SHP77 (cell line): ENCODE data around the gene PLEKHA5.
"Not testable (repeated sequence)": the region's sequence is repeated elsewhere in the genome, so short reads cannot be mapped to it uniquely, and the experiment has no call there.

Experiments used
- DNase-seq, 2 experiments: peaks; one replicate each; lab custom pipeline; 2025; lab: John Stamatoyannopoulos, UW

The PLEKHA5 gene

DNA sequence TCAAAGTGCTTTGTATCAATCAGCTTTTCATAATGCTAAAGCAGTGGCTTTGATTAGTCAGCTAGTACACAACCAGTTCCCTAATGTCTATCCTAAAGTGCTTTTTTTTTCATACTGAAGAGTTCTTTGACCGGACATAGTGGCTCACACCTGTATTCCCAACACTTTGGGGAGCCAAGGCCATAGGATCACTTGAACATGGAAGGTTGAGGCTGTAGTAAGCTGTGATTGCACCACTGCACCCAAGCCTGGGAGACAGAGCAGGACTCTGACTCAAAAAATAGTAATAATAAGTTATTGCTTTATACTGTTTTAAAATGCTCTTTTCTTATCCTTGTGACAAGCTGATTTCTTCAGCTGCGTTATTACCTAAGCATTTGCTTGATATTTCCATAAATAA lies 155.1 kb downstream of the PLEKHA5 start:
- no peak for DNase-seq

DNA sequence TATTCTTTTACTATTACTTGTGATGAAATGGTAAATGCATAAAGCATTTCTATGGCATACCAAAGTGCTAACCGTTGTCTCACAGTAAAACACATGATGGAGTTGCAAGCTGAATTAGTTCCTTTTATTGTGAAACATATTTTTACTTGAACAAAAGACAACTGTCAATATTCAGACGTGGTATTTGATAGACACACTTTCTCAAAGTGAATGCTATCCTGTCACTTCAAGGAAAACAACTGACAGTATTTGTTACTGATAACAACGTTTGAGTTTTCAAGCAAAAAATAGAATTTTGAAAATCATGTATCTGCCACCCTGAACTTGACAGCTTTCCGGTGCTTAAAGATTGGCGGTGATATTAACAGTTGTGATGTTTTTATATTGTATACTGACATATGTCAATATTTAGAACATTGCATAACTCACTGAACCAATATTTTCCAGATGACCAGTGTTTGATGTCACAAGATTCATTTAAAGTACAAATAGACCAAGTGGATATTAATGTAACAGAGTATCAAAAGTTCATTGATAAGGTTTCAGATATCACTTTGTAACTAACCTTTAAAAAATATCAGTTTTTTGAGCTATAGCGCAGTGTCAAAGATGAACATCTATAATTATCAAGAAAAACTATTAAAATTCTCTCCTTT lies 156.4 kb downstream of the PLEKHA5 start:
- DNase-seq = no peak

DNA sequence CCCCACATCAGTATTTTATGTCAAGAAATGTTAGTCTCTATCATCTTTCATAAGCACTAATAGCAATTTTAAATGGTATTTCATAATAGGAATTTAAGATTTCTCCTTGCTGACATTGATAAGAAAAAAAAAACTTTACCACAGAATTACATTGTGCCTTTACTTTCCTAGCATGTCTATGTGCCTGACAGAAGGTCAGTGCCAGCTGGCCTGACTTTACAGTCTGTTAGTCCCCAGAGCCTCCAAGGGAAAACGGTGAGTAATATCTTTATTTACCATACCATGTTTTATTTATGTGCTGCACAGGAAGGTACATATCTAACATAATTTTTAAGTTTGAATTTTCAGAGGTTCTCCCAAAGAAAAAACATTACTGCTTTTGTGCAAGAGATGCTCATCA lies 157.8 kb downstream of the PLEKHA5 start:
- DNase-seq = no peak

DNA sequence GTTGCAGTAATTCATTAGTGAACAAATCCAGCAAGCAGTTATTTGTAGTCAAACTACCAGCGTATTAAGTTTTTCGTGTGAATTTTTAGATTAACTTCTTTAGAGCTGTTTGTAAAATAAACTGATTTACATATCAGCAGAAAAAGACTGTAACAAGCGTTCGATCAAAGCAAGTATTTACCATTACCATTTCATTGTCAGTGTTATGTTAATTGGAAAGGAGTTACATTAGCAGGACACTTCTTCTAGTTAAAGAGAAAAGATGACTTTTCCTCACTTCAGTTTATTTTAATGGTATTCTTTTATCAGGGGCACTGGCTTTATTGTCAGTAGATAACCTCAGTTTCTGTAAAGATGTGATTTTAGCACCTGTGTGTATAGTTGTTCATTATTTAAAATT lies 158.6 kb downstream of the PLEKHA5 start:
- DNase-seq = no peak

DNA sequence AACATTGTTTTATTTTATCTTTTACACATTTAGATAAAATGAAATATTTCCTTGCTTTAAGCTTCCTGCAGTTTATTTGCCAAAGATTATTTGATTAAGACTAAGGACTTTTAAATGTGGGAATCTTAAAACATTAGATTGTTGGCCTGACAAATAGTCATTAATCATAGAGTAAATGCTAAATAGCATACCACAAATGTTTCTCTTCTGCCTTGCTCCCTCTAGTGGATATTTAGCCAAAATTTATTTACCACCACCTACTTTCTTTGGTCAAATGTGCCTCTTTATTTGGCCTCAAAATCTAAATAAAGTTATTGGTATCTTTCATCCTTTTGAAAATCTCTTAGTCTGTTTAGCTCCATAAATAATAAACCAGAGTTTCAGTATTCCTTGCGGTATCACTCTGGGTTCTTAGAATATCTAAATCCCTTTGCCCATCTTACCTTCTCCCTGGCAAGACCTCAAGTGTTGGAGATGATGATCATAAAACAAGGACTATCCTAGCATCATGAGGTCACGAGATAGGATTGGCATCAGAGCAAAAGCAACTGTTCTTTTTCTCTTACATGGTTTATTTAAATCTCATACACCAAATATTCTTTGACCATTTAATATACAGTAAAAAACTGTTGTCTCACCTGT lies 159.2 kb downstream of the PLEKHA5 start:
- DNase-seq = no peak

DNA sequence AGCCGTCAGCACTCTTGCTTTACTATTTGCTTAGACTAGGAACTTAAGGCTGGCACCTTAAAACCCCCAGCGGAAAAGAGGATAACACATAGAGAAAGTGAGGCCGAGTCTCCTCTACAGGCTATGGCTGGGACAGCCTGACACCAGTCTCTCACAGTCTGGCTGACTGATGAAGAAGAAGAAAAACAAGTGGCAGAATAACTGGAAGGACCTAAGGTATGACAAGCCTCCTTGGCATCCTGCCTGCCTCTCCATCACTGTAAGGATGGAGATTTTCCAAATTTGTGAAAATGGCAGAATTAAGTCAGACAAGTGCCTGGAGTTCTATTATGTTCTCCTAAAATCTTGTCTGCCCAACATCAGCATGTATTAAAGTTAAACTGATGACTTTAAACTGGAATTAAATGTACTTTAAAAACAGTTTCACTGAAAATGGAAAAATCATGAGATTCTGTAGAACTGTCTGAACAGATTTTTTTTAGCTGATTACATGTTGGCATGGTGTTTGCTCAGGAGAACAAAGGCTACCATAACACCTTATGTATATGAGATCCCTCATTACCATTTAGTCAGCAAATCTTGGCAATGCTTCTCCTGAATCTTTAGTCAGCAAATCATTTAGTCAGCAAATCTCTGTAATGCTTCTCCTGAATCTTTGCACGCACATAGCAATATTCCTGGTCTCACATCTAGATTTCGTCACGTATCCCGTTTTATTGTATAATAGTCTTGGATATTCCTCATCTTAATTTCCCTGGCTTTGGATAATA lies 169.5 kb downstream of the PLEKHA5 start:
- no peak for DNase-seq

DNA sequence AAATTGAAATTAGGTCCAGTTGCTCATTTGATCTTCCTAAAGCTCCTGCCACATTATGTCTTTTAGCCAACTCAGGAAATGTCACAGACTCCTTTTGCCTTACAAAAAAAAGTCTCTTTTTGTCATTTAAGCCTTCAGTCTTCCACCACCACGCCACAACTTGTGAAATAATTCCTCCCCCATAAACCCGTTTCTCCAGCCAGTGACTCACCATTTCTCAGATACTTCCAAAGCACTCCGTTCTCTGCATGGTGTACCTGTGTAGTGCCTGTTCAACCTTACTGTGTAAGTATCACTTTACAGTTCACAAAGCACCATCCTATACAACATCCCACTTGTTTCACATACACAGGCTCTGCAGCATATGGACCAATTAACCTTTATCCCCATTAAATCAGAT lies 170.2 kb downstream of the PLEKHA5 start:
- DNase-seq = no peak

DNA sequence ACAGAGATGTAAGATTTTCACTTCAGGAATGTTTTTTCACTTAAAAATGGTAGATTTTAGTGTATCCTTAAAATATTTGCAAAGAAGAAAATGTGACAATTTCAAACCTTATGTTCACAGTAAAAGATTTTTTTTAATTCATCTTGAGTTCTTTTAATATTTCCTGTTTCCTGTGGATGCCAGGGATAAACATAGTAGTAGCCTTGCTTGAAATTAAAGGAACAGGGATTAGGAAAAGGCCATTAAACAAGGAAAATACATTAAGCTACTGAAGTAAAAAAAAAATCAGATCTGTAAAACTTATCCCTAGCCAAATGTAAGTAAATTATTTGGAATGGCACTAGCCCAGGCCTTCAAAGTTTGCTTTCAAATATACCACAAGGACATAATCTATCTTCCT lies 171.7 kb downstream of the PLEKHA5 start:
- no peak for DNase-seq

DNA sequence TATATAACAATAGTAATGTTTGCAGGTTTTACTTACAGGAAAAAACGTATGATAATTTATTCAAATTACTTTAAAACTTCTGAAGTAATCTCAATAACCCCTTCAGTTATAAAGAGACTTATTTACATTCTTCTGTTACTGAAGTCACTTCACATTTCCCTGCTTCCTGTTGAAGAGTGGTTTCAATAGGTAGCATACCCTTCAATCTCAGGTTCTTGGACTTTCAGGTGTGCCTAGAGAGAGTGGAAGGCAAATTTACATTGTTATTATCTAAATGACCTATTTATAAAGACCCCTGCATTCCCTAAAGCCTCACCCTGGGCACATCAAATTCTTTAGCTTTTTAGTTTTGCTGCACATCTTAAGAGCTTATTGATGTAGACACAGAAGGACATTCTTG lies 172.2 kb downstream of the PLEKHA5 start:
- DNase-seq = no peak

DNA sequence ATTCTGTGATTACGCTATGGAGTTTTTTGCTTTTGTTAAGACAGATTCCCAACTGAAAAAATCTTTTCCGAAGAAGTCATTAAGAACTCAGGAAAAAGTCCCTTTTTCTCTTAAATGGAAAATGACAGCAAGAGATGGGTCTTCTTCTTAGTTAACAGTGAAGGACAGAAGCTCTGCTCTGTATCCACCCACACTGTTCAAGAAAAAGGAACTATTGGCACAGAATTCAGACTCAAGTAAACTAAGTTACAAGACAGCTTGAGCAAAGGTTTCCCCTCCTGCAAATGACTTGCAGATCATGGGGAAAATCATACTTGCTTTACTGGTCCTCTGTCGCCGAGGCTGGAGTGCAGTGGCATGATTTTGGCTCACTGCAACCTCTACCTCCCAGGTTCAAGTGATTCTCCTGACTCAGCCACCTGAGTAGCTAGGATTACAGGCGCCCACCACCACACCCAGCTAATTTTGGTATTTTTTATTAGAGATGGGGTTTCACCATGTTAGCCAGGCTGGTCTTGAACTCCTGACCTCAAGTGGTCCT lies 172.6 kb downstream of the PLEKHA5 start:
- DNase-seq = no peak

DNA sequence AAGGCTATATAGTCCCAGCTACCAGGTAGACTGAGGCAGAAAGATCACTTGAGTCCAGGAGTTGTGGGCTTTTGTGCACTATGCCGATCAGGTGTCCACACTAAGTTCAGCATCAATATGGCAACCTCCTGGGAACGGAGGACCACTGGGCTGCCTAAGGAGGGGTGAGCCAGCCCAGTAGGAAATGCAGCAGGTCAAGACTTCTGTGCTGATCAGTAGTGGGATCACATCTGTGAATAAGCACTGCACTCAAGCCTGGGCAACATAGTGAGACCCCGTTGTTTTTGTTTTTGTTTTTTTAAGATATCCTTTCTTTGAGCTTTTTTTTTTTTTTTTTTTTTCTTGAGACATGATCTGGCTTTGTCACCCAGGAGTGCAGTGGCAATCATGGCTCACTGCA lies 174.0 kb downstream of the PLEKHA5 start:
- no peak for DNase-seq

DNA sequence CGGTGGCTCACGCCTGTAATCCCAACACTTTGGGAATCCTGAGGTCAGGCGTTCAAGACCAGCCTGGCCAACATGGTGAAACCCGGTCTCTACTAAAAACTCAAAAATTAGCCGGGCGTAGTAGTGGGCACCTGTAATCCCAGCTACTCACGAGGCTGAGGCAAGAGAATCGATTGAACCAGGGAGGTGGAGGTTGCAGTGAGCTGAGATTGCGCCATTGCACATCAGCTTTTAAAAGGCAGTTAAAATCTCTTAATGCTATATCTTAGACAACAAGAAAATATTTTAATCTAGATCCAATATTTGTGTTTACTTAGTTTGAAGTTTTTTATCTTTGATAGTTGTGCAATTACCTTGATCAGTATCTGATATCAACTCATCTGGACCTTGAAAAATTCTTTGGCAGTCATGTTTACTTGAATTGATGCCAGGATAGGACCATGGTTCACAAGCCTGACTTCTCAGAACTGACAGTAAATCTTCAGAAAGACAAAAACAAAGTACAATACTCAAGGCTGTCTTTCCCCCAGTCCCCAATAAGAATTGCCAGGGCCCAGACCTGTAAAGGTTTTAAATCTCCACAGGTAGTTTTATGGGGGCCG lies 174.7 kb downstream of the PLEKHA5 start:
- DNase-seq = no peak

DNA sequence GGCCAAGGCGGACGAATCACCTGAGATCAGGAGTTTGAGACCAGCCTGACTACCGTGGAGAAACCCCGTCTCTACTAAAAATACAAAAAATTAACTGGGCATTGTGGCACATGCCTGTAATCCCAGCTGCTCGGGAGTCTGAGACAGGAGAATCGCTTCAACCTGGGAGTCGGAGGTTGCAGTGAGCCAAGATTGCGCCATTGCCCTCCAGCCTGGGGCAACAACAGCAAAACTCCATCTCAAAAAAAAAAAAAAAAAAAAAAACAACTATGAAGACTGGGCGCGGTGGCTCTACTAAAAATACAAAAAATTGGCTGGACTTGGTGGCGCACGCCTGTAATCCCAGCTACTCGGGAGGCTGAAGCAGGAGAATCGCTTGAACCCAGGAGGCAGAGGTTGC lies 176.1 kb downstream of the PLEKHA5 start:
- DNase-seq = not testable (repeated sequence)

DNA sequence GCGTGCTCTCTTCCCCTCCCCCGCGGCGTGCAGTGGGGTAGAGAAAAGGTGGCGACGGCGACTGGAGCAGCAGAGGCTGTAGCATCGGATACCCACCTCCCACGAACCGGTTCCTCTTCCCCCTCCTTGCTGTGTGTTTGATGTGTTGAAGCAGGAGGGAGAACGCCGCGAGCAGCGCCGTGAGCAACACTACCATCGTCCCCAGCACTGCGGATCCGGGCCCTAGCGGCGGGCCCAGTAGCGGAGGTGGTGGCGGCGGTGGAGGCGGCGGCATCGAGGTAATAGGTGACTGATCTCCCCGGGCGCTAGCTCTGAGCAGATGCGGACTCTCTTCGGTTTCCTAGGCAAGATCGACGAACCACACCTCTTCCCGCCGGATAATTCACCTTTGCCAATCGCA lies 176.8 kb downstream of the PLEKHA5 start:
- no peak for DNase-seq

DNA sequence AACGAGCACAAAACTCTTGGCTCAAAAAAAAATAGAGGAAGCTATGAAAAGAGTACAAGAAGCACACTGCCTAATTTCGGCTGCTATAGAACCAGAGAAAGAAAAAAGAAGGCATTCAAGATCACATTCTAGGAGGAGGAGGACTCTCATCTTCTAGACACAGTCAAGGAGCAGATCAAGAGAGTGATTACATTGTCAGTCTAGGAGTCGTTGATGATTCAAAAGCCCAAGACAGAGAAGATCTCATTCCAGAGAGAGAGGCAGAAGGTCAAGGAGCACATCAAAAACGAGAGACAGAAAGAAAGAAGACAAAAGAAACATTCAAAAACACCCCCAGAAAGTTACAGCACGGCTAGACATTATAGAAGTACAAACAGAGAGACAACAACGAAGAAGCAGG lies 177.9 kb downstream of the PLEKHA5 start:
- no peak for DNase-seq

DNA sequence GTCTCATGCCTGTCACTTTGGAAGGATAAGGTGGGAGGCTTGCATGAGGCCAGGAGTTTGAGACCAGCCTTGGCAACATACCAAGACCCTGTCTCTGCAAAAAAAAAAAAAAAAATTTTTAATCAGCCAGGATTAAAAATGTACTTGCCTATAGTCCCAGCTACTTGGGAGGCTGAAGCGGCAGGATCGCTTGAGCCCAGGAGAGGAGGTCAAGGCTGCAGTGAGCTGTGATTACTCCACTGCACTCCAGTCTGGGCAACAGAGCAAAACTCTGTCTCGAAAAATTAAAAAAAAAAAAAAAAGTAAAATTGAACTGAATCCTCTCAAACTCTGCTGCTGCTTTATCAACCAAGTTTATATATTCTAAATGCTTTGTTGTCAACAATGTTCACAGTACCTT lies 181.6 kb downstream of the PLEKHA5 start:
- no peak for DNase-seq

DNA sequence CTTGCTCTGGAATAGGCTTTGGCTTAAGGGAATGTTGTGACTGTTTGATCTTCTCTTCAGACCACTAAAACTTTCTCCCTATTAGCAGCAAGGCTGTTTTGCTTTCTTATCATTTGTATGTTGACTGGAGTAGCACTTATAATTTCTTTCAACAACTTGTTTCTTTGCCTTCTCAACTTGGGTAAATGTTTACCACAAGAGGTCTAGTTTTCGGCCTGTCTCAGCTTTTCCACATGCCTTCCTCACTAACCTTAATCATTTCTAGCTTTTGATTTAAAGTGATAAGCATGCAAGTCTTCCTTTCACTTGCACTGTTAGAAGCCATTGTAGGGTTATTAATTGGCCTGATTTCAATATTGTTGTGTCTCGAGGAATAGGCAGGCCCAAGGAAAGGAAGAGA lies 183.1 kb downstream of the PLEKHA5 start:
- DNase-seq = no peak

DNA sequence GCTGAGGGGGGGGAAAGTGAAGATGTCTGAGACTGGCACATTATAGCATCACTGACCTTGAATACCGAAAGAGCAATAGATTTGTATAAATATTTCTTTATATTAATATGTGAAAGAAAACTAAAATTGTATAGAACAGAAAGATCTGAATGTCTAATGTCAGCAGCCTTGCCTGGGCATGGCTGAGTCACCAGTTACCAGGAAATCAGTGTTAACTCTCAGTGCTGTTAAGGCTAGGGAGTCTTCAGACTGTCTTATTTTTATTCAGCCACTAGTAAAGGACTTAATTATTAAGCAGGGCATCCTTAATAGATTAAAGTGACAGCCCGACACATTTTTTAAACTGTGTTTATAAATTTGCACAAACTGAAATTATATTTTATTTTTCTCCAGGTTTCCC lies 186.9 kb downstream of the PLEKHA5 start:
- no peak for DNase-seq

DNA sequence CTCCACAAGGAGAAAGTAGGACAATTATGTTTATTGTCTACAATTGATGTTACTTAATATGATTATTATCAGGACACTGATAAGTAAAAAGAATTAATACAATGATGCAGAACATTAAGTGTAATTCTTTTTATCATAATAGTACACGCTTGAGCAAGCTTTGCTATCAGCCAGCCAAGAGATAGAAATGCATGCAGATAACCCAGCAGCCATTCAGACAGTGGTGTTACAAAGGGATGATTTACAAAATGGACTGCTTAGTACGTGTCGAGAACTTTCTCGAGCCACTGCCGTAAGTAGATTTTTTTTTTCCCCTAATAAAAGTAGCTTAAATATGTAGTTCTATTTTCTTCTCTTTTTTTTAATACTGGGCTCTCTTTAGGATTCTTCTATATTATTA lies 192.8 kb downstream of the PLEKHA5 start:
- no peak for DNase-seq

DNA sequence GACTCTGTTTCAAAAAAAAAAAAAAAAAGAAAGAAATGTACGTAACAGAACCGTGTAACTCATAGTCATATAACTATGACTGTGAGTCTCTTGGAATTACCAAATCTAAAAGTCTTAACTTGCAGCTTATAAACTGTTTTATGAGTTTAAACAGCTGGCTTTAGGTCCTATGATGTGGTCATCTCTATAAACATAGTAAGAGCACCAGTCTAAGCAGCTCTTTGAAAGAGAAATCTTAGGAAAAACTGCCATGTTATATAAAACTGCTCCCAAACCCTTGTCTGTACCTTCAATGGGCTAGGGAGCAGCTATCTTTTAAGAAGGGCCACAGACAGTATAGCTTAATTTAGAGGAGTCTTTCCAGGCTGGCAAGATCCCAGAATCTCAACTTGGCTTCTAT lies 194.3 kb downstream of the PLEKHA5 start:
- no peak for DNase-seq

DNA sequence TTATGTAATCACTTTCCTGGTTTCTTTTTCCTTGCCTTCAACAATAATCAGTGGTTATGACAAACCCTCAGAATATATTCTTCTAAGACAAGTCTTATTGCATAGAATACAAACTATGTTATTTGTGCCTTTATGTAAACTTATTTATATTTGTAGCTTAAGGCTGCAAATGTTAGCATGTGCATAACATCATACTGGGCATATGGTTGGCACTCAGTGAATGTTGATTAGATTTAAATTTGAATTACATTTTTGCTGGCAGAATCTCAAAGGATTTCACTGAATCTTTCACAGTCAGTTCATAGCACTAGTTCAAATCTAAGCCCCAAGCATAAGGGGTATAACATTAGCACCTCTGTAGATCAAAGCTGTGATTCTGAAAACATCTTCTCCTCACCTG lies 196.6 kb downstream of the PLEKHA5 start:
- DNase-seq = no peak

DNA sequence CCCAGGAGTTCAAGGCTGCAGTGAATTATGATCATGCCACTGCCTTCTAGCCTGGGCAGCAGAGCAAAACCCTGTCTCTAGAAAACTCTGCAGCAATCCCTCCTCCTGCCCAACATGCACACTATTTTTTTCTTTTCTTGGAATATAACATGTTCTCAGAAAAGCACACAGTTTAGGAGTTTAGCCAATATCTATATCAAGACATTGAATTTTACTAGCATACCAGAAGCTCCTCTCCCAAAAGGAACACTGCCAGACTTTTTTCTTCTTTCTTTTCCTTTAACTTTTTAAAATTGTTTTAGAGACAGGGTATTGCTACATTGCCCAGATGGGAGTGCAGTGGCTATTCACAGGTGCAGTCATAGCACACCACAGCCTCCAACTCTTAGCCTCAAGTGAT lies 202.7 kb downstream of the PLEKHA5 start:
- DNase-seq = no peak

DNA sequence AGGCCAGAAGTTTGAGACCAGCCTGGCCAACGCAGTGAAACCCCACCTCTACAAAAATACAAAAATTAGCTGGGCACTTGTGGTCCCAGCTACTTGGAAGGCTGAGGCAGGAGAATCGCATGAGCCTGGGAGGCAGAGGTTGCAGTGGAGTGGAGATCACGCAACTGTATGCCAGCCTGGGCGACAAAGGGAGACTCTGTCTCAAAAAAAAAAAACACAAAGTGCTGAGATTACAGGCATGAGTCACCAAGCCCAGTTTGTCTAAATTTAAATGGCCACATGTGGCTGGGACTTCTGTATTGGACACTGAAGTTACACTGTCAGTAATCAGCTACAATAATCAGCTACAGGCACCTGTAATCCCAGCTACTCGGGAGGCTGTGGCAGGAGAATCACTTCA lies 208.9 kb downstream of the PLEKHA5 start:
- no peak for DNase-seq
